Measurements from ENCODE around the gene NCKAP5. TPM values are rescaled to one million over a fixed set of nuclear protein-coding genes. Genes with fewer than 3 reads are reported as not detected.

NCKAP5 gene
- total RNA-seq, 1 donor from 2014 or later: 7.7 TPM

DNA sequence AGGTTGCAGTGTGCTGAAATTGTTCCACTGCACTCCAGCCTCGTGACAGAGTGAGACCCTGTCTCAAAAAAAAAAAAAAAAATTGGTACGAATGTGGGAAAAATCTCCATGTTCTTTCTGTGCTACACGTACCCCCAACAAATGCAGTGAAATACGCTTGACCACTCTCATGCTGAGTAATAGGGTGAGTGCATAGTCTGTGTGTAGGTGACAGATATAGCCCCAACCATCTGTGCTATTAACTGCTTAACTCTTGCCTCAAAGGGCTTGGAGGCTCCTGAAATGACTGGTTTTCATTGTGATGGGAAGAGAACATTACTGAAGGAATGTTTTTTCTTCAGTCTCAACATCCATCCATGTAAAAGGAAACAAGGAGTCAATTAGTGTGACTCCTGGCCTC lies 913.9 kb downstream of the NCKAP5 start:
- H3K36me3 Mint-ChIP-seq: peaks cover 6% of the 10 kb centered on the region
- H3K4me1 Mint-ChIP-seq (ENCODE audit: unreplicated experiment): peaks cover 33% of the 10 kb centered on the region
- no peak for TF ChIP-seq CTCF (conservative IDR thresholded peaks at IDR 0.05)
- no peak overlapping the region for H3K4me3 Mint-ChIP-seq
- no peak overlapping the region for H3K27ac Mint-ChIP-seq
- peaks cover 7% of the 10 kb centered on the region for H3K9me3 Mint-ChIP-seq
- no peak for DNase-seq (ENCODE audit: extremely low spot score, unreplicated experiment)
- H3K27me3 Mint-ChIP-seq: peaks cover 4% of the 10 kb centered on the region

GRCh38 chr2:132652474-132652873 lies 915.8 kb downstream of the NCKAP5 start:
- Mint-ChIP-seq H3K4me1 (ENCODE audit: unreplicated experiment) (peaks cover 20% of the 10 kb centered on the region), H3K36me3 (no peaks in the 10 kb centered on the region), H3K27ac (no peak overlapping the region), H3K4me3 (no peak overlapping the region), H3K27me3 (peaks cover 4% of the 10 kb centered on the region), H3K9me3 (no peaks in the 10 kb centered on the region)
- no peak for DNase-seq (ENCODE audit: extremely low spot score, unreplicated experiment)
- no peak for TF ChIP-seq CTCF (conservative IDR thresholded peaks at IDR 0.05)

DNA sequence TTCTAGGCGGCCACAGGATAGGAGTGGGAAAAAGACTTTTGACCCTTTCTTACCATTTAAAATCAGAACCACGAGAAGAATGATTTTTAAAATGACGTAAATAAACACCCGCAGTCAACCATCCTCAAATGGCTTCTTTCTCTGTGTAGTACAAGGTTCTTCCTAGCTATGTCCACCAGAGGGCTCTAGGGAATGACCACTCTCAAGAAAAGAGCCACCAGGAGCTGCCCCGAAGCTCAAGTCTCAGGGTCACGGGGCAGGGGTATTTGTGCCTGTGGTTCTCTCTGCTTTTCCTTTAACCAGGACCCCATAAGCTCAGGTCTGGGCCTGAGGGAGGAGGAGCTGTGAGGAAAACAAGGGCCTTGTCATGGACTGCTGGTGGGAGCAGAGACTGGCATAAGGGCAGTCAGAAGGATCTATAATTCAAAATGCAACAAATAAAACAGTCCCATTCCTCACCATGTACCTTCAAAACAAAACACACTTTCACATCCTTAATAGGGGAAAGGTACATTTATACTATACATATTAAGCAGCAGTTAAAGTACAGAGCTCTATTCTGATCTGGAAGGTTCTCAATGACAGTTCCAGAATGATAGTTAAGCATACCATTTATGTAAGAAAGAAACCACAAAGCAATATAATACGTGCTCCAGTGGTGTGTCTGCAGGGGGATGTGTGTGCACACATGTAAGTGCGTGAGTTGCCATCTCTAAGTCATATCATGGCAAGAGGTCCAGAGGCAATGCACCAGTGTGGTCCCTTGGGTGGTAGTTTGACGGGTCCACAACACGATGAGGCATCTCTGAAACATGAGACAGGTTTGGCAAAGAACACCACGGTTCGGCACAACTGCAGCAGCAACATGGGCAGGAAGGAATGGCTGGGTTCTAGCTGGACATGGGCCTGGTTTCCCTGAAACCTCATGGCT lies 916.9 kb downstream of the NCKAP5 start:
- Mint-ChIP-seq H3K36me3 (no peaks in the 10 kb centered on the region), H3K9me3 (no peaks in the 10 kb centered on the region), H3K4me1 (ENCODE audit: unreplicated experiment) (peaks cover 16% of the 10 kb centered on the region), H3K27me3 (peaks cover under 1% of the 10 kb centered on the region), H3K4me3 (no peak overlapping the region), H3K27ac (peak overlapping the region; percentile 9)
- no peak for DNase-seq (ENCODE audit: extremely low spot score, unreplicated experiment)
- peak; percentile 85 for TF ChIP-seq CTCF (conservative IDR thresholded peaks at IDR 0.05)

GRCh38 chr2:132646540-132647108 lies 921.6 kb downstream of the NCKAP5 start:
- no peak for TF ChIP-seq CTCF (conservative IDR thresholded peaks at IDR 0.05)
- DNase-seq (ENCODE audit: extremely low spot score, unreplicated experiment): no peak

DNA sequence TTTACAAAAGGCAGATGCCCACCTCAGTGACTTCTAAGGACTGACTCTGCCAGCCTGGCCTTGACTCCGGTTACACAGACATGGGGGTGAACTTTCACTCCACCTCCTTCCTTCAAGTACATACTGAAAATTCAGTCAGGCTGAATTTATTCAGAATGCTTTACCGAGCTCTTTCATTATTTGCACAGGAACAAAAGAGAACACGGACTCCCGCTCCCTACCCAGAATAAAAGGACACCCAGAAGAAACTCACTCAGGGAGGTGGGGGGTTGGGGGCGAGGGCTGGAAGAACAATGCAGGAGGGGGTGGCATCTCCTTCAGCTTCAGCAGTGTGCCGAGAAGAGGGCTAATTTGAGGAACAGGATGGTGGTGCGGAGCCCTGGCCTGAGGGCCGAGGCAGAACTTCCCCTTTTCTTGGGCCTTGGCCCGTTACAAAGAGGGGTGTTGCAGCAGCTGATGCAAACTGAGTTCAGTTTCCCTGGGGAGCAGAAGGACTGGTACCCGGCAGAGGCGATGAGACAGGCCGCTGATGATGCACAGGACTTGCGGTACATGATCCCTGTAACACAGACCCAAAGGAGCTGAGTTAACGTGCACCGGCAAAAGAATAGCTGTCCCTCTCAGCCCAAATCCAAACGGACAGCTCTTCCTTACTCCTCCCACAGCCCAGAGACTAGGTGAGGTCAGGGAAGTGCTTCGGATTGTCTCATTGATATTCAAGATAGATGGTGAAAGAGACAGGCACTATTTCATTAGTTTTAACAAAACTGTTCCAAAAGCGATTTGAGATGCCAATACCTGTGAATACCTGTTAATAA lies 922.3 kb downstream of the NCKAP5 start:
- no peaks in the 10 kb centered on the region for H3K9me3 Mint-ChIP-seq
- TF ChIP-seq CTCF (conservative IDR thresholded peaks at IDR 0.05): no peak
- H3K27me3 Mint-ChIP-seq: no peaks in the 10 kb centered on the region
- no peak overlapping the region for H3K27ac Mint-ChIP-seq
- no peaks in the 10 kb centered on the region for H3K36me3 Mint-ChIP-seq
- peaks cover 14% of the 10 kb centered on the region for H3K4me1 Mint-ChIP-seq (ENCODE audit: unreplicated experiment)
- no peak for DNase-seq (ENCODE audit: extremely low spot score, unreplicated experiment)
- H3K4me3 Mint-ChIP-seq: no peak overlapping the region

More at GRCh38 chr2:132646540-132647108, 921.6 kb downstream of the NCKAP5 start:
- Mint-ChIP-seq H3K9me3 (no peaks in the 10 kb centered on the region), H3K27ac (no peak overlapping the region), H3K4me1 (ENCODE audit: unreplicated experiment) (peaks cover 17% of the 10 kb centered on the region), H3K36me3 (no peaks in the 10 kb centered on the region), H3K4me3 (no peak overlapping the region), H3K27me3 (no peaks in the 10 kb centered on the region)
